HepG2 (cell line): ENCODE measurements around the gene ATP11A. TPM values are rescaled to one million over a fixed set of nuclear protein-coding genes. Genes with fewer than 3 reads are reported as not detected.

Source experiments
- ATF3 ChIP-seq: sonication (generic); formaldehyde crosslinking; IDR thresholded peaks from 2 replicates; pipeline ENCODE4 v1.4.0; 2020; ENCODE audit warnings: missing genetic modification reagents
- CENPX ChIP-seq: sonication (generic); formaldehyde crosslinking; IDR thresholded peaks from 2 replicates; pipeline ENCODE4 v1.9.0; 2021; ENCODE audit warnings: mild to moderate bottlenecking, missing genetic modification reagents, moderate library complexity
- IRF2 ChIP-seq: IDR thresholded peaks from 2 replicates; pipeline ENCODE4 v1.6.1; 2018; ENCODE audit warnings: missing genetic modification reagents, missing compliant biosample characterization
- MAFK ChIP-seq, 2 experiments: IDR thresholded peaks in 1 of 2; conservative IDR thresholded peaks in 1 of 2; 2 replicates each; pipeline ENCODE4 v1.6.1; 2011; ENCODE audit warnings: improper control_type of control experiment in 2 of 2, low read length in 2 of 2
- NCOR1 ChIP-seq: fragments of 200-600 bp; sonication (generic); IDR thresholded peaks from 2 replicates; pipeline ENCODE4 v1.7.0; 2017; ENCODE audit warnings: antibody characterized with exemption, low read length, borderline replicate concordance
- NONO ChIP-seq, 2 experiments: fragments of 450-650 bp in 1 of 2; sonication (generic) in 1 of 2; formaldehyde crosslinking in 1 of 2; IDR thresholded peaks in 1 of 2; conservative IDR thresholded peaks in 1 of 2; 2 replicates each; pipeline versions ENCODE4 v1.6.1 to v1.8.0; 2017 to 2022; ENCODE audit warnings: mild to moderate bottlenecking in 1 of 2, missing genetic modification reagents in 1 of 2, moderate library complexity in 1 of 2
- NR2F2 ChIP-seq: IDR thresholded peaks from 2 replicates; pipeline ENCODE4 v1.6.1; 2012; ENCODE audit warnings: low read depth, inconsistent platforms, borderline replicate concordance
- ONECUT2 ChIP-seq: sonication (generic); formaldehyde crosslinking; IDR thresholded peaks from 2 replicates; pipeline ENCODE4 v1.4.0; 2020; ENCODE audit warnings: missing genetic modification reagents
- RAD51 ChIP-seq: fragments of 450-650 bp; IDR thresholded peaks from 2 replicates; pipeline ENCODE4 v1.6.1; 2016; ENCODE audit warnings: borderline replicate concordance
- REL ChIP-seq: sonication (generic); formaldehyde crosslinking; conservative IDR thresholded peaks from 2 replicates; pipeline ENCODE4 v1.8.0; 2022; ENCODE audit warnings: mild to moderate bottlenecking, missing genetic modification reagents, moderate library complexity
- SALL1 ChIP-seq: sonication (generic); formaldehyde crosslinking; IDR thresholded peaks from 2 replicates; pipeline ENCODE4 v1.8.0; 2022; ENCODE audit warnings: mild to moderate bottlenecking, missing genetic modification reagents
- SAP130 ChIP-seq: IDR thresholded peaks from 2 replicates; pipeline ENCODE4 v1.6.1; 2016; ENCODE audit warnings: low read depth
- SMAD1 ChIP-seq: sonication (generic); formaldehyde crosslinking; IDR thresholded peaks from 2 replicates; pipeline ENCODE4 v1.4.0; 2020; ENCODE audit warnings: missing genetic modification reagents, low read depth, mild to moderate bottlenecking, borderline replicate concordance
- SMARCC2 ChIP-seq: fragments of 450-650 bp; IDR thresholded peaks from 2 replicates; pipeline ENCODE4 v1.6.1; 2017; ENCODE audit warnings: antibody characterized with exemption, mild to moderate bottlenecking
- SSRP1 ChIP-seq: IDR thresholded peaks from 2 replicates; pipeline ENCODE4 v1.6.1; 2016; ENCODE audit warnings: control low read depth
- ZBTB40 ChIP-seq, 2 experiments: fragments of 450-650 bp in 1 of 2; sonication (generic) in 1 of 2; formaldehyde crosslinking in 1 of 2; IDR thresholded peaks; 2 replicates each; pipeline versions ENCODE4 v1.6.1 to v1.8.0; 2016 to 2022; ENCODE audit warnings: antibody characterized with exemption in 1 of 2, mild to moderate bottlenecking in 1 of 2, missing genetic modification reagents in 1 of 2
- ZBTB42 ChIP-seq: sonication (generic); formaldehyde crosslinking; IDR thresholded peaks from 2 replicates; pipeline ENCODE4 v1.5.0; 2020; ENCODE audit warnings: mild to moderate bottlenecking, missing genetic modification reagents
- ZFP82 ChIP-seq: sonication (generic); formaldehyde crosslinking; IDR thresholded peaks from 2 replicates; pipeline ENCODE4 v1.5.1; 2020; ENCODE audit warnings: mild to moderate bottlenecking, missing genetic modification reagents, borderline replicate concordance
- ZNF549 ChIP-seq: sonication (generic); formaldehyde crosslinking; IDR thresholded peaks from 2 replicates; pipeline ENCODE4 v1.5.0; 2020; ENCODE audit warnings: missing genetic modification reagents
- ZNF570 ChIP-seq: sonication (generic); formaldehyde crosslinking; IDR thresholded peaks from 2 replicates; pipeline ENCODE4 v1.4.0; 2020; ENCODE audit warnings: mild to moderate bottlenecking, missing genetic modification reagents, borderline replicate concordance
- ZSCAN29 ChIP-seq: sonication (generic); formaldehyde crosslinking; conservative IDR thresholded peaks from 2 replicates; pipeline ENCODE4 v1.4.0; 2020; ENCODE audit warnings: mild to moderate bottlenecking, missing genetic modification reagents
- polyA plus RNA-seq, 8 experiments: library from polyadenylated mRNA; depleted of rRNA in 3 of 8; stranded (reverse) in 7 of 8; unstranded in 1 of 8; fragments of >200 nt; fragmentation: Illumina TruSeq in 4 of 8; extraction: Trizol in 4 of 8; gene quantifications; 2 replicates each; pipeline versions ENCODE4 v1.2.1 to v1.2.3, GENCODE V29; 2011 to 2016; ENCODE audit warnings: low read depth in 4 of 8, missing spikeins in 1 of 8, mixed read lengths in 1 of 8; ENCODE audit not compliant: insufficient read depth in 1 of 8
- total RNA-seq, 5 experiments: library from RNA; depleted of rRNA; stranded (reverse); fragments of >200 nt; fragmentation: Illumina TruSeq; extraction: Trizol; gene quantifications; 2 replicates each; pipeline ENCODE4 v1.2.3, GENCODE V29; 2016; ENCODE audit warnings: low read depth in 1 of 5

ATP11A gene
- total and polyA plus RNA-seq, 2 of the 13 experiments (the other 11 are each of a cell fraction or from before 2014, with no cell fraction given): 18.4 to 20.1 TPM

- TF ChIP-seq SMARCC2: no peak
- no peak for TF ChIP-seq ZNF570 (CRISPR knock-in tag)
- no peak for TF ChIP-seq NONO (IDR thresholded peaks at IDR 0.05)
- no peak for TF ChIP-seq NONO (CRISPR knock-in tag; conservative IDR thresholded peaks at IDR 0.05)
- peak; percentile 24; the same call in 1 of the 2 replicates for TF ChIP-seq NCOR1
- no peak for TF ChIP-seq ZBTB40 (IDR thresholded peaks at IDR 0.05)
- no peak for TF ChIP-seq ZBTB40 (CRISPR knock-in tag; IDR thresholded peaks at IDR 0.05)
- peak; percentile 39; the same call in 1 of the 2 replicates for TF ChIP-seq SALL1 (CRISPR knock-in tag)
- TF ChIP-seq NR2F2: no peak
- no peak for TF ChIP-seq ZNF549
- no peak for TF ChIP-seq SMAD1
- TF ChIP-seq MAFK (conservative IDR thresholded peaks at IDR 0.05 in 1 of 2, IDR thresholded peaks at IDR 0.05 in 1 of 2; ENCODE audit: low read length in 2 of 2): no peak
- TF ChIP-seq SAP130 (CRISPR knock-in tag): peak; percentile 70
- no peak for TF ChIP-seq CENPX (CRISPR knock-in tag)
- no peak for TF ChIP-seq SSRP1
- TF ChIP-seq ZSCAN29 (CRISPR knock-in tag): no peak
- no peak for TF ChIP-seq RAD51
- TF ChIP-seq ZBTB42 (CRISPR knock-in tag): no peak
- TF ChIP-seq ATF3 (CRISPR knock-in tag): no peak
- no peak; the same call in 1 of the 2 replicates for TF ChIP-seq IRF2 (CRISPR knock-in tag)
- TF ChIP-seq ONECUT2: no peak
- no peak for TF ChIP-seq ZFP82 (CRISPR knock-in tag)
- no peak for TF ChIP-seq REL
Measured at GRCh38 chr13:112905990-112906641, 216.3 kb downstream of the ATP11A start (continued).
